HepG2 (cell line): ENCODE measurements around the gene PMS2. TPM values are rescaled to one million over a fixed set of nuclear protein-coding genes. Genes with fewer than 3 reads are reported as not detected.

Experiments
- BCL3 ChIP-seq: sonication (generic); formaldehyde crosslinking; IDR thresholded peaks from 2 replicates; pipeline ENCODE4 v1.5.1; 2020; ENCODE audit warnings: mild to moderate bottlenecking, missing genetic modification reagents, moderate library complexity
- GRHL1 ChIP-seq: sonication (generic); formaldehyde crosslinking; conservative IDR thresholded peaks from 2 replicates; pipeline ENCODE4 v1.8.0; 2022; ENCODE audit warnings: missing genetic modification reagents
- HOXD1 ChIP-seq: sonication (generic); formaldehyde crosslinking; IDR thresholded peaks from 2 replicates; pipeline ENCODE4 v1.5.0; 2020; ENCODE audit warnings: missing genetic modification reagents
- ISX ChIP-seq: sonication (generic); formaldehyde crosslinking; conservative IDR thresholded peaks from 2 replicates; pipeline ENCODE4 v1.5.0; 2020; ENCODE audit warnings: missing genetic modification reagents
- NAIF1 ChIP-seq: sonication (generic); formaldehyde crosslinking; IDR thresholded peaks from 2 replicates; pipeline ENCODE4 v1.5.0; 2020; ENCODE audit warnings: mild to moderate bottlenecking, missing genetic modification reagents, borderline replicate concordance
- RARA ChIP-seq: IDR thresholded peaks from 2 replicates; pipeline ENCODE4 v1.6.1; 2016; ENCODE audit warnings: missing genetic modification reagents, missing compliant biosample characterization
- RBAK ChIP-seq: sonication (generic); formaldehyde crosslinking; IDR thresholded peaks from 2 replicates; pipeline ENCODE4 v1.5.1; 2020; ENCODE audit warnings: mild to moderate bottlenecking, missing genetic modification reagents
- RBM39 ChIP-seq: fragments of 200-400 bp; formaldehyde crosslinking; IDR thresholded peaks from one replicate; pipeline ENCODE4 v1.6.1; 2018; ENCODE audit warnings: antibody characterized with exemption, mild to moderate bottlenecking, low read depth, low read length; ENCODE audit not compliant: poor library complexity, severe bottlenecking
- ZNF331 ChIP-seq: sonication (generic); formaldehyde crosslinking; IDR thresholded peaks from 2 replicates; pipeline ENCODE4 v1.4.0; 2020; ENCODE audit warnings: missing genetic modification reagents
- ZNF367 ChIP-seq: sonication (generic); formaldehyde crosslinking; IDR thresholded peaks from 2 replicates; pipeline ENCODE4 v1.4.0; 2020; ENCODE audit warnings: missing genetic modification reagents, borderline replicate concordance
- ZNF513 ChIP-seq: sonication (generic); formaldehyde crosslinking; conservative IDR thresholded peaks from 2 replicates; pipeline ENCODE4 v1.5.0; 2020; ENCODE audit warnings: missing genetic modification reagents
- ZNF563 ChIP-seq: sonication (generic); formaldehyde crosslinking; IDR thresholded peaks from 2 replicates; pipeline ENCODE4 v1.8.0; 2022; ENCODE audit warnings: mild to moderate bottlenecking, moderate library complexity, missing genetic modification reagents
- ZNF629 ChIP-seq: sonication (generic); formaldehyde crosslinking; conservative IDR thresholded peaks from 2 replicates; pipeline ENCODE4 v1.5.0; 2020; ENCODE audit warnings: missing genetic modification reagents
- ZNF768 ChIP-seq: sonication (generic); formaldehyde crosslinking; IDR thresholded peaks from 2 replicates; pipeline ENCODE4 v1.4.0; 2020; ENCODE audit warnings: missing genetic modification reagents
- ZNF784 ChIP-seq: sonication (generic); formaldehyde crosslinking; IDR thresholded peaks from 2 replicates; pipeline ENCODE4 v1.5.1; 2020; ENCODE audit warnings: missing genetic modification reagents, mild to moderate bottlenecking, borderline replicate concordance
- polyA plus RNA-seq, 8 experiments: library from polyadenylated mRNA; depleted of rRNA in 3 of 8; stranded (reverse) in 7 of 8; unstranded in 1 of 8; fragments of >200 nt; fragmentation: Illumina TruSeq in 4 of 8; extraction: Trizol in 4 of 8; gene quantifications; 2 replicates each; pipeline versions ENCODE4 v1.2.1 to v1.2.3, GENCODE V29; 2011 to 2016; ENCODE audit warnings: low read depth in 4 of 8, missing spikeins in 1 of 8, mixed read lengths in 1 of 8; ENCODE audit not compliant: insufficient read depth in 1 of 8
- total RNA-seq, 5 experiments: library from RNA; depleted of rRNA; stranded (reverse); fragments of >200 nt; fragmentation: Illumina TruSeq; extraction: Trizol; gene quantifications; 2 replicates each; pipeline ENCODE4 v1.2.3, GENCODE V29; 2016; ENCODE audit warnings: low read depth in 1 of 5
- TF ChIP-seq, protein P1 (sequence below): sonication (generic); formaldehyde crosslinking; IDR thresholded peaks from 2 replicates; pipeline ENCODE4 v1.5.0; 2020; ENCODE audit warnings: missing genetic modification reagents, mild to moderate bottlenecking, borderline replicate concordance
- TF ChIP-seq, protein P2 (sequence below): IDR thresholded peaks from 2 replicates; pipeline ENCODE4 v1.6.1; 2016; ENCODE audit warnings: missing compliant biosample characterization, missing genetic modification reagents, borderline replicate concordance

Gene PMS2
- total and polyA plus RNA-seq, 2 of the 13 experiments (the other 11 are each of a cell fraction or from before 2014, with no cell fraction given) = 6.3 to 11.4 TPM

- peak; percentile 89 for TF ChIP-seq ZNF331 (CRISPR knock-in tag)
- TF ChIP-seq RBM39 = peak; percentile 86
- peak; percentile 99 for TF ChIP-seq ISX (CRISPR knock-in tag)
- TF ChIP-seq BCL3 = peak; percentile 100
- TF ChIP-seq GRHL1 = peak; percentile 23; the same call in 1 of the 2 replicates
- peak; percentile 93 for TF ChIP-seq NAIF1
- peak; percentile 98 for TF ChIP-seq HOXD1 (CRISPR knock-in tag)
- TF ChIP-seq, protein P1, sequence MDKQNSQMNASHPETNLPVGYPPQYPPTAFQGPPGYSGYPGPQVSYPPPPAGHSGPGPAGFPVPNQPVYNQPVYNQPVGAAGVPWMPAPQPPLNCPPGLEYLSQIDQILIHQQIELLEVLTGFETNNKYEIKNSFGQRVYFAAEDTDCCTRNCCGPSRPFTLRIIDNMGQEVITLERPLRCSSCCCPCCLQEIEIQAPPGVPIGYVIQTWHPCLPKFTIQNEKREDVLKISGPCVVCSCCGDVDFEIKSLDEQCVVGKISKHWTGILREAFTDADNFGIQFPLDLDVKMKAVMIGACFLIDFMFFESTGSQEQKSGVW = peak; percentile 98; the same call in 1 of the 2 replicates
- TF ChIP-seq RBAK (CRISPR knock-in tag) = peak; percentile 12; the same call in 1 of the 2 replicates
- peak; percentile 76 for TF ChIP-seq RARA
- TF ChIP-seq ZNF513 (CRISPR knock-in tag) = peak; percentile 69; the same call in 1 of the 2 replicates
- peak; percentile 100 for TF ChIP-seq ZNF563 (CRISPR knock-in tag)
- peak; percentile 87 for TF ChIP-seq ZNF768 (CRISPR knock-in tag)
- peak; percentile 99 for TF ChIP-seq ZNF784 (CRISPR knock-in tag)
- peak; percentile 98 for TF ChIP-seq ZNF367
- TF ChIP-seq, protein P2, sequence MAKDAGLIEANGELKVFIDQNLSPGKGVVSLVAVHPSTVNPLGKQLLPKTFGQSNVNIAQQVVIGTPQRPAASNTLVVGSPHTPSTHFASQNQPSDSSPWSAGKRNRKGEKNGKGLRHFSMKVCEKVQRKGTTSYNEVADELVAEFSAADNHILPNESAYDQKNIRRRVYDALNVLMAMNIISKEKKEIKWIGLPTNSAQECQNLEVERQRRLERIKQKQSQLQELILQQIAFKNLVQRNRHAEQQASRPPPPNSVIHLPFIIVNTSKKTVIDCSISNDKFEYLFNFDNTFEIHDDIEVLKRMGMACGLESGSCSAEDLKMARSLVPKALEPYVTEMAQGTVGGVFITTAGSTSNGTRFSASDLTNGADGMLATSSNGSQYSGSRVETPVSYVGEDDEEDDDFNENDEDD (CRISPR knock-in tag) = peak; percentile 97
- peak; percentile 71; the same call in 1 of the 2 replicates for TF ChIP-seq ZNF629 (CRISPR knock-in tag)
Measured at GRCh38 chr7:6008668-6009611, at the start of gene PMS2, which contains the start of gene AIMP2 (continued).
